ENCODE measurements around the gene MIB2.

Gene MIB2

GRCh38 chr1:1619917-1620361 lies 4.6 kb downstream of the MIB2 start:
- H3K36me3 ChIP-seq (ENCODE audit: control insufficient read depth, low read depth, low read length), result no peaks in the 10 kb centered on the region
- H3K4me1 ChIP-seq (ENCODE audit: control insufficient read depth, low read depth, low read length), result no peaks in the 10 kb centered on the region
- no peak overlapping the region for H3K4me3 ChIP-seq (ENCODE audit: low read length)

GRCh38 chr1:1620433-1621139 lies 5.3 kb downstream of the MIB2 start:
- Histone ChIP-seq H3K27ac (ENCODE audit: low read length) (no peak overlapping the region), H3K9me3 (ENCODE audit: control insufficient read depth, low read depth, low read length) (no peaks in the 10 kb centered on the region), H3K36me3 (ENCODE audit: control insufficient read depth, low read depth, low read length) (no peaks in the 10 kb centered on the region), H3K27me3 (ENCODE audit: control insufficient read depth, insufficient read depth, low read length) (no peaks in the 10 kb centered on the region), H3K4me3 (ENCODE audit: low read length) (no peak overlapping the region), H3K4me1 (ENCODE audit: control insufficient read depth, low read depth, low read length) (no peaks in the 10 kb centered on the region), H3K9ac (ENCODE audit: low read length) (no peak overlapping the region)

More at GRCh38 chr1:1619917-1620361, 4.6 kb downstream of the MIB2 start:
- H3K9me3 ChIP-seq (ENCODE audit: control insufficient read depth, low read depth, low read length), result no peaks in the 10 kb centered on the region
- H3K27me3 ChIP-seq (ENCODE audit: control insufficient read depth, insufficient read depth, low read length), result no peaks in the 10 kb centered on the region
- no peak overlapping the region for H3K27ac ChIP-seq (ENCODE audit: low read length)
- H3K9ac ChIP-seq (ENCODE audit: low read length), result no peak overlapping the region

GRCh38 chr1:1621173-1622009 lies 6.1 kb downstream of the MIB2 start:
- no peaks in the 10 kb centered on the region for H3K9me3 ChIP-seq (ENCODE audit: control insufficient read depth, low read depth, low read length)
- no peaks in the 10 kb centered on the region for H3K27me3 ChIP-seq (ENCODE audit: control insufficient read depth, insufficient read depth, low read length)
- H3K9ac ChIP-seq (ENCODE audit: low read length), result no peak overlapping the region
- no peaks in the 10 kb centered on the region for H3K4me1 ChIP-seq (ENCODE audit: control insufficient read depth, low read depth, low read length)
- no peak overlapping the region for H3K27ac ChIP-seq (ENCODE audit: low read length)
- no peak overlapping the region for H3K4me3 ChIP-seq (ENCODE audit: low read length)
- no peaks in the 10 kb centered on the region for H3K36me3 ChIP-seq (ENCODE audit: control insufficient read depth, low read depth, low read length)

GRCh38 chr1:1622010-1622787 lies 6.9 kb downstream of the MIB2 start:
- Histone ChIP-seq H3K9me3 (ENCODE audit: control insufficient read depth, low read depth, low read length) (no peaks in the 10 kb centered on the region), H3K4me3 (ENCODE audit: low read length) (no peak overlapping the region), H3K27ac (ENCODE audit: low read length) (no peak overlapping the region), H3K27me3 (ENCODE audit: control insufficient read depth, insufficient read depth, low read length) (no peaks in the 10 kb centered on the region), H3K4me1 (ENCODE audit: control insufficient read depth, low read depth, low read length) (no peaks in the 10 kb centered on the region), H3K9ac (ENCODE audit: low read length) (no peak overlapping the region), H3K36me3 (ENCODE audit: control insufficient read depth, low read depth, low read length) (no peaks in the 10 kb centered on the region)

GRCh38 chr1:1622788-1623094 lies 7.4 kb downstream of the MIB2 start:
- Histone ChIP-seq H3K9me3 (ENCODE audit: control insufficient read depth, low read depth, low read length) (no peaks in the 10 kb centered on the region), H3K4me3 (ENCODE audit: low read length) (no peak overlapping the region), H3K27ac (ENCODE audit: low read length) (no peak overlapping the region), H3K4me1 (ENCODE audit: control insufficient read depth, low read depth, low read length) (no peaks in the 10 kb centered on the region), H3K9ac (ENCODE audit: low read length) (no peak overlapping the region), H3K27me3 (ENCODE audit: control insufficient read depth, insufficient read depth, low read length) (no peaks in the 10 kb centered on the region), H3K36me3 (ENCODE audit: control insufficient read depth, low read depth, low read length) (no peaks in the 10 kb centered on the region)

- H3K4me3 ChIP-seq (ENCODE audit: low read length), result no peak overlapping the region
- no peaks in the 10 kb centered on the region for H3K9me3 ChIP-seq (ENCODE audit: control insufficient read depth, low read depth, low read length)
- H3K27ac ChIP-seq (ENCODE audit: low read length), result no peak overlapping the region
- H3K36me3 ChIP-seq (ENCODE audit: control insufficient read depth, low read depth, low read length), result no peaks in the 10 kb centered on the region
- H3K9ac ChIP-seq (ENCODE audit: low read length), result no peak overlapping the region
- no peaks in the 10 kb centered on the region for H3K27me3 ChIP-seq (ENCODE audit: control insufficient read depth, insufficient read depth, low read length)
- H3K4me1 ChIP-seq (ENCODE audit: control insufficient read depth, low read depth, low read length), result no peaks in the 10 kb centered on the region
Observed at GRCh38 chr1:1623181-1623630, 7.9 kb downstream of the MIB2 start.

GRCh38 chr1:1623631-1624442 lies 8.5 kb downstream of the MIB2 start:
- Histone ChIP-seq H3K36me3 (ENCODE audit: control insufficient read depth, low read depth, low read length) (no peaks in the 10 kb centered on the region), H3K4me3 (ENCODE audit: low read length) (no peak overlapping the region), H3K9ac (ENCODE audit: low read length) (no peak overlapping the region), H3K4me1 (ENCODE audit: control insufficient read depth, low read depth, low read length) (no peaks in the 10 kb centered on the region), H3K9me3 (ENCODE audit: control insufficient read depth, low read depth, low read length) (no peaks in the 10 kb centered on the region), H3K27ac (ENCODE audit: low read length) (no peak overlapping the region), H3K27me3 (ENCODE audit: control insufficient read depth, insufficient read depth, low read length) (no peaks in the 10 kb centered on the region)

GRCh38 chr1:1624443-1625403 lies 9.4 kb downstream of the MIB2 start:
- H3K9ac ChIP-seq (ENCODE audit: low read length), result no peak overlapping the region

GRCh38 chr1:1625404-1625775 lies 10.1 kb downstream of the MIB2 start:
- no peak overlapping the region for H3K4me3 ChIP-seq (ENCODE audit: low read length)
- peaks cover 3% of the 10 kb centered on the region for H3K27me3 ChIP-seq (ENCODE audit: control insufficient read depth, insufficient read depth, low read length)
- no peaks in the 10 kb centered on the region for H3K4me1 ChIP-seq (ENCODE audit: control insufficient read depth, low read depth, low read length)

More at GRCh38 chr1:1624443-1625403, 9.4 kb downstream of the MIB2 start:
- Histone ChIP-seq H3K36me3 (ENCODE audit: control insufficient read depth, low read depth, low read length) (no peaks in the 10 kb centered on the region), H3K27ac (ENCODE audit: low read length) (no peak overlapping the region), H3K27me3 (ENCODE audit: control insufficient read depth, insufficient read depth, low read length) (no peaks in the 10 kb centered on the region), H3K4me1 (ENCODE audit: control insufficient read depth, low read depth, low read length) (no peaks in the 10 kb centered on the region), H3K4me3 (ENCODE audit: low read length) (no peak overlapping the region), H3K9me3 (ENCODE audit: control insufficient read depth, low read depth, low read length) (no peaks in the 10 kb centered on the region)

GRCh38 chr1:1625824-1626206 lies 10.5 kb downstream of the MIB2 start:
- Histone ChIP-seq H3K4me1 (ENCODE audit: control insufficient read depth, low read depth, low read length) (no peaks in the 10 kb centered on the region), H3K36me3 (ENCODE audit: control insufficient read depth, low read depth, low read length) (no peaks in the 10 kb centered on the region), H3K9ac (ENCODE audit: low read length) (no peak overlapping the region), H3K9me3 (ENCODE audit: control insufficient read depth, low read depth, low read length) (no peaks in the 10 kb centered on the region), H3K4me3 (ENCODE audit: low read length) (no peak overlapping the region), H3K27ac (ENCODE audit: low read length) (no peak overlapping the region), H3K27me3 (ENCODE audit: control insufficient read depth, insufficient read depth, low read length) (peaks cover 7% of the 10 kb centered on the region)

More at GRCh38 chr1:1625404-1625775, 10.1 kb downstream of the MIB2 start:
- Histone ChIP-seq H3K27ac (ENCODE audit: low read length) (no peak overlapping the region), H3K9ac (ENCODE audit: low read length) (no peak overlapping the region), H3K9me3 (ENCODE audit: control insufficient read depth, low read depth, low read length) (no peaks in the 10 kb centered on the region), H3K36me3 (ENCODE audit: control insufficient read depth, low read depth, low read length) (no peaks in the 10 kb centered on the region)

Measured in iPS-18a (cell line).